NOMO-1 (cell line): ENCODE measurements around the gene COASY.
"Not testable (repeated sequence)": the region's sequence is repeated elsewhere in the genome, so short reads cannot be mapped to it uniquely, and the experiment has no call there.

Experiments
- DNase-seq, 2 experiments: peaks; one replicate each; lab custom pipeline; 2025; ENCODE audit not compliant: unreplicated experiment in 2 of 2; lab: John Stamatoyannopoulos, UW

Gene COASY

DNA sequence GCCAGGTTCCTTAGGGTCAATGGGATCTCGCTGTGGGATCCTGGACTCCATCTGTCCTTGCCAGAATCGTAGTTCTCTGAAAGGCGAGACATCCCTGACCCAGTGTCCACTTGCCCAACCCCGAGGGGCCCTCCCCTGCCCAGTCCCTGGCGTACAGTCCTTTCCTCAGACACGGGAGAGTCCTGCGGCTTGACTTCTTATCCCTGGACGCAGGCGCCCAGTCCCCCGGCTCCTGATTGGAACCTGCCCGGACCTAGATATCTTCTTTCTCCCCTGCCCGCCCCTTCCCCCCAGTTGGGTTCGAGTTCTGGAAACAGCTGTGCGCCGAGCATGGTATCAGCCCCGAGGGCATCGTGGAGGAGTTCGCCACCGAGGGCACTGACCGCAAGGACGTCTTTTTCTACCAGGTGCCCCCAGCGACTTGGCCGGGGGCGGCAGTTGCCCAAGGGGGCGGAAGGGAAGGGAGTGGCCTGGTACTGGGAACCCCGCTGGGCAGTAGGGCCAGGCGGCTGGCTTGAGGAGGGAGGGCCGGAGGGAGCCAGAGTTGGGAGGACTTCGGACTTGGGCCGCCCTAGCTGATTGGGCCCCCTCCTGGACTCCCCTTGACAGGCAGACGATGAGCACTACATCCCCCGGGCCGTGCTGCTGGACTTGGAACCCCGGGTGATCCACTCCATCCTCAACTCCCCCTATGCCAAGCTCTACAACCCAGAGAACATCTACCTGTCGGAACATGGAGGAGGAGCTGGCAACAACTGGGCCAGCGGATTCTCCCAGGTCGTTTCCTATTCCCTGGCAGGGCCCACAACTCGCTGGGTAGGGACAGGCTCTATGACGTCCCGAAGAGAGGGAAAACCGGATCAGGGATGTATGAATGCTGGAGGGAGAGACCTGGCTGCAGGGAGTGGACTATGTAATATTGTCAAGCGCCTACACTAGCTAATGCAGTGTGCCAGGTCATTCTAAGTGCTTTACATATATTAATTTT, 48.2 kb downstream of the COASY start:
- not testable (repeated sequence) for DNase-seq

DNA sequence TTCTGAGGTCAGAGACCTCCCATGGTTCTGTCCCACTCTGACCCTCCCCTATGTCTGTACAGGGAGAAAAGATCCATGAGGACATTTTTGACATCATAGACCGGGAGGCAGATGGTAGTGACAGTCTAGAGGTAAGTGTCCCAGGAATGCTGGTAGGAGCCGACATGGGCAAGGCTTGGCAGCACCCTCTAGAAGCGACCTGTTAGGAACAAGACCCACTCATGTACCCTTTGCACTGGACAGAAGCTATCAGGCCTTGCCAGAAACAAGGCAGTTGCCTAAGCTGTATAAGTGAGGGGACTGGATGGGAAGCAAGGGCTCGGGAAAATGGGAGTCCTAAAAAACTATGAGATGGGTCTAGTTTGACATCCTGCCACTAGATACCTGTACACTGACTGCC, 50.1 kb downstream of the COASY start:
- DNase-seq = no peak

DNA sequence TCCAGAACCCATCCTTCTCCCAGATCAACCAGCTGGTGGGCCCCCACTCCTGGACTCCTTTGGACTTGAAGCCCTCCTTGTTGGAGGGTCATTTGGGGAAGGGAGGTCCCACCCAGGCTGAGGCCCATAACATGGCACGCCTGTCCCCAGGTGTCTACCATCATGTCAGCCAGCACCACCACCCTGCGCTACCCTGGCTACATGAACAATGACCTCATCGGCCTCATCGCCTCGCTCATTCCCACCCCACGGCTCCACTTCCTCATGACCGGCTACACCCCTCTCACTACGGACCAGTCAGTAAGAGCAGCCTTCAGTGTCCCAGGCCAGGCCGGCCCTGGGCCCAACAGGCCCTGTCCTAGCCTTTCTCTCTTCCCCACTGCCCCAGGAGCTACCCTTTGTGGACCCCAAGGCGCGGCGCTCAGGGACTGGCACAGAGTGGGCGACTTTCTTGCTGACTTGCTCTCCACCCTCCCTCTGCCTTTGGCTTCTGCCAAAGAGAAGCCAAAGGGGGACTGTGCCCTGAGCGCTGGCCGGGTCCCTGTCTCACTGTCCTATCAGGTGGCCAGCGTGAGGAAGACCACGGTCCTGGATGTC, 51.8 kb downstream of the COASY start:
- DNase-seq = no peak
